ENCODE measurements around the gene NRP1.

Gene NRP1

GRCh38 chr10:33288127-33288526 is 46.3 kb downstream of the NRP1 start:
- H3K4me3 Mint-ChIP-seq = no peak overlapping the region

GRCh38 chr10:33287112-33287511 is 47.4 kb downstream of the NRP1 start:
- no peak for DNase-seq
- peaks cover 35 to 44% of the 10 kb centered on the region in 2 donors for H3K27me3 Mint-ChIP-seq
- no peak overlapping the region for H3K4me3 Mint-ChIP-seq
- ATAC-seq (replicated peaks) = no peak
- H3K9me3 Mint-ChIP-seq = no peaks in the 10 kb centered on the region
- H3K36me3 Mint-ChIP-seq (ENCODE audit: insufficient read depth) = no peaks in the 10 kb centered on the region
- H3K4me1 Mint-ChIP-seq (ENCODE audit: low read depth in 2 of 2) = no peaks in the 10 kb centered on the region
- no peak overlapping the region for H3K27ac Mint-ChIP-seq

More at GRCh38 chr10:33288127-33288526, 46.3 kb downstream of the NRP1 start:
- Mint-ChIP-seq H3K27ac (no peak overlapping the region), H3K27me3 (peaks cover 44 to 45% of the 10 kb centered on the region in 2 donors), H3K36me3 (ENCODE audit: insufficient read depth) (no peaks in the 10 kb centered on the region), H3K4me1 (ENCODE audit: low read depth in 2 of 2) (no peaks in the 10 kb centered on the region), H3K9me3 (no peaks in the 10 kb centered on the region)
- DNase-seq (no peak), ATAC-seq (replicated peaks) (no peak)

DNA sequence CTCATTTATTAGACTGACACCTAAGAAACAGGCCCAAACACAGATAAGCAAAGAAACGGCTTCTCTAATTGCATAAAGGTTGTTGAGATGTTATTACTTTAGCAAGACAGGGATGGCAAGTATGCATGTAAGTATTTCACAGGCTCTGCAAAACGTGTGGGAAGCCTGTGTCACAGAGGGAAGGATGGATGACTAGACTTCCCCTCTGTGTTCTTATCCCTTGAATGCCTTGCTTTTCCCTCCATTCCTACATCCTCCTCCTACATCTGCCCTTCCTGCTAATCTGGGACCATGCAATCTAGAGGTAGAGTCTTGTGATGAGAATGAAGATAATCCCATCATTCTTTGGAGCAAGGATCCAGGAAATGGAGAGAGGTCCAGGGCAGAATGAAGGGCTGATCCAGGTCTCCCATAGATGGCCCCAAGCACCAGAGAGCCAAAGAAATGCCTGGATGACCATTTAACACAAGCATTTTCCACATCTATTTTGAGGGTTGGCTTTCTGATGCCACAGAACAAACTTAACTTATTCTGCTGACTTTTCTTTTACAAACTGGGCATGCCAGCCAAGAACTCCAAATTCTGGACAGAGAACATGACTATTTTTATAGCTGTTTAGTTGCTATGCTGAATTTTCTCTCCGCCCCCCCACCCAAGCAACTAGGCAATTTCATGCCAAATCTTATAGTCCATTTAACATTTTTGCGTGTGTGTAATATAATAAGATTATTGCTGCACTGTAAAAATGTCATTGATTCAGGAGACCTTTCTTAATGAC is 48.1 kb downstream of the NRP1 start:
- Mint-ChIP-seq H3K27me3 (peaks cover 36 to 45% of the 10 kb centered on the region in 2 donors), H3K27ac (no peak overlapping the region), H3K9me3 (no peaks in the 10 kb centered on the region), H3K4me3 (no peak overlapping the region), H3K4me1 (ENCODE audit: low read depth in 2 of 2) (no peaks in the 10 kb centered on the region), H3K36me3 (ENCODE audit: insufficient read depth) (no peaks in the 10 kb centered on the region)
- DNase-seq = no peak
- no peak for ATAC-seq (replicated peaks)

DNA sequence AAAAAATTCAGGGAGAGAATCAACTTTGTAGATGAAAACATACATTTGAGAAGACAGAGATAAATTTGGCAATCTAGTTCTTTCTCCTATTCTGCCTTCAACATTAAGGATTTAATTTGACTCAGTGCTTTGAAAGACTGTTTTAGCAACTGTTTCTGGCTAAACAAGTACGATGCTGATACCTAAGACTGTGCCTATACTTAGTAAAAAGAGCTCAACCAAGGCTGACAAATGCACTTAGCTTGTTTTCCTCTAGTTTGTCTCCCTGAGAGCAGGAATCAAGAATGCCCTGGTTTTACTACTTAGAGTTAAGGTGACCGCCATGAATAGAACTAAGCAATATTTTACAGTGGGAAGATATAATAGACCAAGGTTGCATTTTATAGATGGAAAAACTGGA is 49.5 kb downstream of the NRP1 start:
- Mint-ChIP-seq H3K9me3 (no peaks in the 10 kb centered on the region), H3K27ac (no peak overlapping the region), H3K4me1 (ENCODE audit: low read depth in 2 of 2) (no peaks in the 10 kb centered on the region), H3K36me3 (ENCODE audit: insufficient read depth) (no peaks in the 10 kb centered on the region), H3K4me3 (no peak overlapping the region), H3K27me3 (peaks cover 31 to 39% of the 10 kb centered on the region in 2 donors)
- DNase-seq (no peak), ATAC-seq (replicated peaks) (no peak)

- Mint-ChIP-seq H3K36me3 (ENCODE audit: insufficient read depth) (no peaks in the 10 kb centered on the region), H3K4me1 (ENCODE audit: low read depth in 2 of 2) (no peaks in the 10 kb centered on the region), H3K9me3 (no peaks in the 10 kb centered on the region), H3K4me3 (no peak overlapping the region), H3K27me3 (peaks cover 18 to 30% of the 10 kb centered on the region in 2 donors), H3K27ac (no peak overlapping the region)
- no peak for ATAC-seq (replicated peaks)
- DNase-seq = no peak
These were observed 54.5 kb downstream of the NRP1 start for GRCh38 chr10:33279811-33280602.

GRCh38 chr10:33279276-33279675 is 55.2 kb downstream of the NRP1 start:
- H3K4me1 Mint-ChIP-seq (ENCODE audit: low read depth in 2 of 2) = no peaks in the 10 kb centered on the region
- H3K36me3 Mint-ChIP-seq (ENCODE audit: insufficient read depth) = no peaks in the 10 kb centered on the region
- no peak for ATAC-seq (replicated peaks)
- H3K27ac Mint-ChIP-seq = no peak overlapping the region
- DNase-seq = no peak
- H3K9me3 Mint-ChIP-seq = no peaks in the 10 kb centered on the region
- peaks cover 18 to 33% of the 10 kb centered on the region in 2 donors for H3K27me3 Mint-ChIP-seq
- H3K4me3 Mint-ChIP-seq = no peak overlapping the region

DNA sequence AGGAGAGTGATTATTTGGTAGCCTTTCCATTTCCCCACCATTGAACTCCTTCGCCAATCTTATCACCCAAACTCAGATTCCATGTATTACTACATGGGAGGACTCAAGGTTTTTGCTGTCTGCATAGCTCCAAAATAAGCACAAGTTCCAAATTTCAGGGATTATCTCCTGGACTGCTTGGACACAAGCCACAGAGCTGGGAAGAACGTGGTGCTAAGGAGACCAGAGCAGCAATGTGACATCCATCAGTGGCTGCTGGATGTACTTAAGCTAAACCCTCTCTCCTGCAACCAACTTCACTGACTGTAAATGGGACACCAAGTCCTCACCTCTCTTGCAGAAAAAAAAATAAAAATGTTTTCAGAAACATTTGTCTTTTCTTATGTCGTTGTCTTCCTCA is 56.3 kb downstream of the NRP1 start:
- Mint-ChIP-seq H3K4me3 (no peak overlapping the region), H3K36me3 (ENCODE audit: insufficient read depth) (no peaks in the 10 kb centered on the region), H3K27ac (no peak overlapping the region), H3K4me1 (ENCODE audit: low read depth in 2 of 2) (no peaks in the 10 kb centered on the region), H3K9me3 (no peaks in the 10 kb centered on the region), H3K27me3 (peaks cover 26 to 42% of the 10 kb centered on the region in 2 donors)
- ATAC-seq (replicated peaks) = no peak
- no peak for DNase-seq

GRCh38 chr10:33277135-33277536 is 57.3 kb downstream of the NRP1 start:
- no peaks in the 10 kb centered on the region for H3K4me1 Mint-ChIP-seq (ENCODE audit: low read depth in 2 of 2)
- ATAC-seq (replicated peaks) (no peak), DNase-seq (no peak)
- H3K27ac Mint-ChIP-seq = no peak overlapping the region
- no peaks in the 10 kb centered on the region for H3K9me3 Mint-ChIP-seq
- peaks cover 32 to 49% of the 10 kb centered on the region in 2 donors for H3K27me3 Mint-ChIP-seq
- no peaks in the 10 kb centered on the region for H3K36me3 Mint-ChIP-seq (ENCODE audit: insufficient read depth)
- H3K4me3 Mint-ChIP-seq = no peak overlapping the region

DNA sequence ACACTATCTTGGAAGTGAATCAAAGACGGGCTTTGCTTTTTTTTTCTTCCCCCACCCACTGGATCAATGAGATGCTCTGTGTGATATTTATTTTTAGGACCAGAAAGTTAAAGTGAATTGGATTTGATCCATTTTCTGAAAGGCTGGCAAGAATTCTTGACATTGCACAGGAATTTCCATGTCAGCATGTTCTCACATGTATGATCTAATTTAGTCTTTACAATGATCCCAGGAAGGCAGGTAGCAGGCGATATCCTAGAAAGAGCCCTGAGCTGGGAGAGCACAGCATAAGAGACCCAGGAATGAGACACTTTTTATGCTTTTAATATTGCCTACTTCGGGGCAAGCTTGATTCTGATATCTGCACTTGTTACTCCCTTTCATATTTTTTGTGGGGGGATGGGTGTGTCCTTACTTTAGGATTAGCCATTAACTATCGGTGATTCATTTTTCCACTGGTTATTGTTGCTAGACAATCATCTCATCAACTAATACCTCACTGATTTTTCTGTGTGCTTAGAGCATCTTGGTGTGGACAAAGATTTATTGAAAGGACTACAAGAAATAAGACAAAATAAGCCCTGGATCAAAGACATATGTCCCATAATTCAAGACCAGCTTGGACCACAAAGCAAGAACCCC is 58.1 kb downstream of the NRP1 start:
- no peaks in the 10 kb centered on the region for H3K36me3 Mint-ChIP-seq (ENCODE audit: insufficient read depth)
- H3K4me1 Mint-ChIP-seq (ENCODE audit: low read depth in 2 of 2) = no peaks in the 10 kb centered on the region
- H3K9me3 Mint-ChIP-seq = no peaks in the 10 kb centered on the region
- no peak overlapping the region for H3K4me3 Mint-ChIP-seq
- H3K27ac Mint-ChIP-seq = no peak overlapping the region
- H3K27me3 Mint-ChIP-seq = peaks cover 30 to 49% of the 10 kb centered on the region in 2 donors
- ATAC-seq (replicated peaks) = no peak
- no peak for DNase-seq

DNA sequence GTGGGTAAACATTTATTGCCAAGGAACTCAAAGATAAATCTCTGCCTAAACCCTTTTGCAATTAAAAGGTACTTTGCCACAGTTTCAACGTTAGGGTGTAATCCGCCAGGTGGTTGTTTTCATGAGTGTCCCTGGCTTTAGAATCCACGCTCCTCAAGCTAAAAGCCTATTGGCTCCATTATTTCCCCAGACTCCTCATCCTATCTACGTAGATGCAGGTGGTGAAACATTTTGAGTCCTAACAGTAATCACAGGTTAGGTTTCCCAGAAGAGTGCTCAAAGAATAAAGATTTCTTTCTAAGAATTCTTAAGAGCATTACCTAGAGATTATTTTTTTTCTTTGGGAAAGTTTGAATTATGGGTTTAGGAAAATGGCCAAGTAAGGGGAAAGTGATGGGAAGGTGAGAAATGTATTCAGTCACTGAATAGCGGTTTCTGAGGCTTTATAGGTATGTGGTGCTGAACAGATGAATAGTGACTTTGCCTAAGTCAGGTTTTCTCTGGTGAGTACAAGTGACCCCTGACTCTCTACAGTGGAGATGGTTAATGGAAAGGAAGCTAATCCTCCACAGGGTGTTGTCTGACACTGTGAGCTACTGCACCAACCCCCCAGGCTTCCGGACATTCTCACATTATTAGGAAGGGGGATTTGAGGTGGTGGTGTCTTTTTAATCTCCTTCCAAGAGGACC is 60.2 kb downstream of the NRP1 start:
- Mint-ChIP-seq H3K36me3 (ENCODE audit: insufficient read depth) (no peaks in the 10 kb centered on the region), H3K4me3 (no peak overlapping the region), H3K9me3 (no peaks in the 10 kb centered on the region), H3K4me1 (ENCODE audit: low read depth in 2 of 2) (no peaks in the 10 kb centered on the region), H3K27ac (no peak overlapping the region), H3K27me3 (peaks cover 23 to 38% of the 10 kb centered on the region in 2 donors)
- ATAC-seq (replicated peaks) (no peak), DNase-seq (no peak)

- Mint-ChIP-seq H3K4me1 (ENCODE audit: low read depth in 2 of 2) (no peaks in the 10 kb centered on the region), H3K27me3 (peaks cover 18 to 30% of the 10 kb centered on the region in 2 donors), H3K36me3 (ENCODE audit: insufficient read depth) (no peaks in the 10 kb centered on the region), H3K4me3 (no peak overlapping the region), H3K9me3 (no peaks in the 10 kb centered on the region), H3K27ac (no peak overlapping the region)
- ATAC-seq (replicated peaks) (no peak), DNase-seq (no peak)
These were observed 61.0 kb downstream of the NRP1 start for GRCh38 chr10:33273295-33274002.

DNA sequence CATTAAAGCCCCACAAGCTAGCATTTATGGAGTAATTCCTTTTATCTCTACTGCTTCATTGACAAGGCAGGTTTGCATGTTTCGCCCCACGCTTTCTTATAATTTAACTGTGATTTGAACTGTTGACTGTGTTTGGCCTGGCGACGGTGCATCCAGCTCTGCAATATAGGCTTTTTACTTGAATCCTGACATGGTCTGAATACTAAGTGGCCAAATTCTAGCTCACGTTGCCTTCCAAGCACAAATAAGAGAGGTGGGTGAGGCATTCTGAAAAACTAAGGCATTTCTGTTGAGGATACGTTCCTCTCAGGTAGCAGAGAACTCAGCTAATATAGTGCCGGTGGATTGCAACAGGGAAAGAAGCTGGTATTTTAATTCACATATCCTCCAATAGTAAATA is 61.8 kb downstream of the NRP1 start:
- no peak for DNase-seq
- no peaks in the 10 kb centered on the region for H3K4me1 Mint-ChIP-seq (ENCODE audit: low read depth in 2 of 2)
- no peak overlapping the region for H3K27ac Mint-ChIP-seq
- H3K4me3 Mint-ChIP-seq = no peak overlapping the region
- no peaks in the 10 kb centered on the region for H3K36me3 Mint-ChIP-seq (ENCODE audit: insufficient read depth)
- ATAC-seq (replicated peaks) = no peak
- no peaks in the 10 kb centered on the region for H3K9me3 Mint-ChIP-seq
- peaks cover 17 to 29% of the 10 kb centered on the region in 2 donors for H3K27me3 Mint-ChIP-seq

All from effector memory CD8-positive, alpha-beta T cell (primary cell).